Omental fat pad (tissue), 4 donors: ENCODE measurements around the gene CEBPG. TPM values are rescaled to one million over a fixed set of nuclear protein-coding genes. Genes with fewer than 3 reads are reported as not detected.
A peak's percentile ranks its signal among the peaks of the same experiment; 100 is the strongest.

Experiments used
- ATAC-seq: fragments of 150-250 bp; one replicate; pipeline ENCODE4 v1.9.1; 2016; ENCODE audit warnings: mild to moderate bottlenecking, moderate library complexity; ENCODE audit not compliant: low FRiP score
- DNase-seq: peaks from one replicate; pipeline ENCODE4 v3.0.0-alpha.2; 2019; ENCODE audit warnings: low spot score
- total RNA-seq, 4 donors: library from RNA; depleted of rRNA; stranded (reverse); fragments of >200 nt; gene quantifications; one replicate each; pipeline ENCODE4 v1.1.0, GENCODE V29; 2016
- TF ChIP-seq, protein P1 (sequence below), 3 donors: fragments of 450-650 bp; IDR thresholded peaks; one replicate each; pipeline ENCODE4 v1.5.1; 2016 to 2017; ENCODE audit warnings: antibody characterized with exemption in 3 of 3, mild to moderate bottlenecking in 3 of 3, moderate library complexity in 2 of 3

Gene CEBPG
- total RNA-seq, 4 donors from 2014 or later, result 19.4 to 41.1 (median 30.0) TPM

- TF ChIP-seq, protein P1, sequence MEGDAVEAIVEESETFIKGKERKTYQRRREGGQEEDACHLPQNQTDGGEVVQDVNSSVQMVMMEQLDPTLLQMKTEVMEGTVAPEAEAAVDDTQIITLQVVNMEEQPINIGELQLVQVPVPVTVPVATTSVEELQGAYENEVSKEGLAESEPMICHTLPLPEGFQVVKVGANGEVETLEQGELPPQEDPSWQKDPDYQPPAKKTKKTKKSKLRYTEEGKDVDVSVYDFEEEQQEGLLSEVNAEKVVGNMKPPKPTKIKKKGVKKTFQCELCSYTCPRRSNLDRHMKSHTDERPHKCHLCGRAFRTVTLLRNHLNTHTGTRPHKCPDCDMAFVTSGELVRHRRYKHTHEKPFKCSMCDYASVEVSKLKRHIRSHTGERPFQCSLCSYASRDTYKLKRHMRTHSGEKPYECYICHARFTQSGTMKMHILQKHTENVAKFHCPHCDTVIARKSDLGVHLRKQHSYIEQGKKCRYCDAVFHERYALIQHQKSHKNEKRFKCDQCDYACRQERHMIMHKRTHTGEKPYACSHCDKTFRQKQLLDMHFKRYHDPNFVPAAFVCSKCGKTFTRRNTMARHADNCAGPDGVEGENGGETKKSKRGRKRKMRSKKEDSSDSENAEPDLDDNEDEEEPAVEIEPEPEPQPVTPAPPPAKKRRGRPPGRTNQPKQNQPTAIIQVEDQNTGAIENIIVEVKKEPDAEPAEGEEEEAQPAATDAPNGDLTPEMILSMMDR (IDR thresholded peaks at IDR 0.05), result no peak
- DNase-seq (no peak), ATAC-seq (no peak)
These were observed 766 bp downstream of the CEBPG start for GRCh38 chr19:33374236-33374714.

DNA sequence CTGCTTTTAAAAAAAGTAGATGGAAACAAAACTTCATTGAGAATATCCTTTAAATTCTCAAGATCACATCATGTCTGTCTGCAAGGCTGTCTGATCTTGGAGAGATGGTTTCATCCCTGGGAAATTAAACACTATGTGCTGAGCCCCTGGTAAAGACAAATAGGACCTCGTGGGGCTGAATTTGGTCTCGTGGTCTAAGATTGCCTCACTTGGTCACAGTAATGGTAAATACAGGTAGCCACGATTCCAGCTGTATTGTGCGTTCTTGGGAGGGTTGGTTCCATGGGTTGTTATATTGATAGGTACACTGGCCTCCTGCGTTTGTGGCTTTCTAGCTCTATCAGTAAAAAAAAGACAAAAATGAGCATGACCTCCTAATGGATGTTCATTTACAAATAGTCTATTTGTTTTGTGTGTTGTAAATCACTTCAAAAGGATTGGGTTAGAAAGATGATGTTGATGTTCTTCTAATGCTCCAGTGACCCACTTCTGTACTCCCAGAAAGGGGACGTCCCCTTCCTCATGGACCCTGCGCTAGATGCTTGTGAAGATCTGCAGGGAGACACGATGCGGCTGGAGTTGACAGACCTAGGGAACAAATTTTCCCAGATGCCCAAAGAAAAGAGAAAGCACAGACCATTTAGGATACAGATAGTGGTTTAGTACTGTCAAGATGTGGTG, 1.8 kb downstream of the CEBPG start:
- TF ChIP-seq, protein P1 (IDR thresholded peaks at IDR 0.05), result no peak
- DNase-seq (no peak), ATAC-seq (no peak)

- TF ChIP-seq, protein P1 (IDR thresholded peaks at IDR 0.05), result no peak
- no peak for ATAC-seq
- DNase-seq, result no peak
These were observed 2.3 kb downstream of the CEBPG start for GRCh38 chr19:33375837-33376159.

DNA sequence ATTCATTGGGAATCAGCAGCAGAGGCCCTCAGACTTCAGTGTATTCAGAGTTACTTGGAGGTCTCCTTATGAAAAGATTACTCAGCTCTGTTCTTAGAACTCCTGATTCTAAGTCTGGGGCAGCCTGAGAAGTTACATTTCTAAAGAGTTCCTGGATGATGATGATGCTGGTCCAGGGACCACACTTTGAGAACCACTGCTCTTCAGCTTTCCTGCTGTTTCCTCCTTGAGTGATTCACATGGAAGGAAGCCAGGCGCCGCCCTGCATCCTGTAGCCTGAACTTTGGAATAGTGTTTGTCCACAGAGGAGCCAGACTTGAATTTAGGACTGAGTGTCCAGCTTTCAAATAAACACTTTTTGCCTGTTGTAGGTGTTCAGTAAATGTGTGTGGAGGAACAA, 2.9 kb downstream of the CEBPG start:
- DNase-seq (peak; percentile 65), ATAC-seq (no peak)
- TF ChIP-seq, protein P1 (IDR thresholded peaks at IDR 0.05), result no peak

GRCh38 chr19:33376941-33377557, 3.5 kb downstream of the CEBPG start:
- no peak for ATAC-seq
- DNase-seq, result no peak
- TF ChIP-seq, protein P1 (IDR thresholded peaks at IDR 0.05), result no peak

DNA sequence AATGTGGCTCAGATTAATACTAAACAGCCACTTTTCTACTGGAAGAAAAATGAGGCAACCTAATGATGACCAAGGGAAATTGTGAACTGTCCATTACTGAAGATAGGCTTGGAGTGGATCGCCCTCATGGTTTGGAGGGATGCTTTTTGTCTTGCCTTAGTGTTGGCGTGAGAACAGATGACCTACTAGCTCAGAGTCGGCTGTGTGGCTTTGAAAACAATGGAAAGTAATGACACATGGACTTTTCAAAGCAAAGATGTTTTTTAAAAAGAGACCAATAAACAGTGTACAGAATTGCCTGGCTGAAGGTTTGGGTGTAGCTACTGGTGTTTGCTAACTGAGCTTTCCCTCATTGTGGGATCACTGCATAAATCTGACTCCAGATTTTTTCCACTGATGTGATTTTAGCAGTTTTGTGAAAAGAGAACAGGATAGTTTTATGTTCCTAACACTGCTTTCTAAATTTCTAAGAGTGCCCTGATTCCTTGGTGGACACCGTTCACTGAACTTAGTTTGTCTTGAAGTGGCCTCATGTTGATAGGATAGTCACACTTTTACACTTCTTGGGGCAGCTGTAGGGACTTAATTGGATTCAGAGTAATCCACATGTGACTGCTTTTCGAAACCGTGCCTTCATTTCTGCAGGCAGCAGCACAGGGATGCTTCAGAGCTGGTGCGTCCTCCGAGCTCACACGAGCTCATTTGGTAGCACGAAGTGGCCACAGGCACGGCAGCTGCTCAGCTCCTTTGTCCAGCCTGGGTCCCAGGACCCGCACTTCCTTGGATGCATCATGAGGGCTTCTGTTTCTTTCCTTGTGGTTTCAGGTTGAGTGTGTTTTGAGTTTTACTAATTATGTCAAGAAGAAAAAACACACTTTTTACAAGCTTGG, 4.3 kb downstream of the CEBPG start:
- no peak for ATAC-seq
- TF ChIP-seq, protein P1 (IDR thresholded peaks at IDR 0.05), result no peak
- DNase-seq, result no peak
